DMS53 treated with DMSO at 0.1 percent for 48 hours (cell line): ENCODE results near the gene SGMS1.
"Not testable (repeated sequence)": the region's sequence is repeated elsewhere in the genome, so short reads cannot be mapped to it uniquely, and the experiment has no call there.

ENCODE experiments used
- DNase-seq: peaks from one replicate; lab custom pipeline; 2025; ENCODE audit not compliant: unreplicated experiment; lab: John Stamatoyannopoulos, UW

Gene SGMS1

DNA sequence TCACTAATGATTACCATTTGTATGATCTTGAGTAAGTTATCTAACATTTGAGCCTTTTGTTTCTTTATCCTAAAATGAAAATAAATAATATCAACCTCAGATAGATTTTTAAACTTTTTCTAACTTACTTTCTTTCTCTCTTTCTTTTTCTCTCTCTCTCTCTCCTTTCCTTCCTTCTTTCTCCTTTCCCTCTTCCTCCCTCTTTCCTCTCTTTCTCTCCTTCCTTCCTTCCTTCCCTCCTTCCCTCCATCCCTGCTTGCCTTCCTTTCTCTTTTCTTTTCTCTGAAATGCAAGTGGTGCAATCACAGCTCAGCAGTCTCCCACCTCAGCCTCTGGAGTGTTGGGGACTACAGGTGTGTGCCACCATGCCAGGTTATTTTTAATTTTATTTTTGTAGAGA is 239.5 kb downstream of the SGMS1 start:
- DNase-seq: no peak

DNA sequence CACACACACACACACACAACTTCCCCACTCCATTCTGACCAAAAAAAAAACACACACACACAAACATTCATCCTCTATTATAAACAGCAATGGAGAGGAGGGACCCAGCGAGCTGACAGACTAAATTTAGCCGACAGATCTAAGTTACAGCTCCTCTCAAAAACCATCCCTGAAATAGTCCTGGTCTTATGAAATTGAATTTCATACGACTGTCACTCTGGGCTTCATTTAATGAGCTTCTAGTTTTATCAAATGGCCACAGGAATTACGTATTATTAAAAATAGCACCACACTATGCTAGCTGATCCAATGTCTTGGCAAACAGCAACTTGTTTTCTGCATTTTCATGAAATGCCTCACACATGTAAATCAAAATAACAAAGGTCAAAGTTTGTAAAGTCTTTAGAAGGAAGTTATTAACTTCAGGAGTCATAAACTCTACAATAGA is 241.2 kb downstream of the SGMS1 start:
- no peak for DNase-seq

DNA sequence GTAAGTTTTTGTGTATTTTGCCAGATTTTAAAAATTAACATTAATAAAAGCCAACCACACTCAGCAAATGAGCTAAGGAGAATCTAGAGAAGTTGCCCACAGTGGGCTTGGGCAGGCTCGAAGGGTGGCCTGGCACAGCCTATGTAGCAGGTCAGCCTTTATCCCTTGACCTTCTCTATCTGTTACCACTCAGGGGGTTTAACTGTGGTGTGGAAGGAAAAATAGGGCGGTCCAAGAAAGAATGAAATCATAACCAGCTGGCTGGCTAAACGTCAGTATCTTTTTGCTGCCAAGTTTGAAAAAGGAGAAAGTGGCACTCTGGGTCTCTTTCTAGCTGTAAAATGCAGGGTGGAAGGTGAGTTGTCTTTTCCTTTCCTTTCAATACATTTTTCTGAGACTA is 242.1 kb downstream of the SGMS1 start:
- DNase-seq: no peak

DNA sequence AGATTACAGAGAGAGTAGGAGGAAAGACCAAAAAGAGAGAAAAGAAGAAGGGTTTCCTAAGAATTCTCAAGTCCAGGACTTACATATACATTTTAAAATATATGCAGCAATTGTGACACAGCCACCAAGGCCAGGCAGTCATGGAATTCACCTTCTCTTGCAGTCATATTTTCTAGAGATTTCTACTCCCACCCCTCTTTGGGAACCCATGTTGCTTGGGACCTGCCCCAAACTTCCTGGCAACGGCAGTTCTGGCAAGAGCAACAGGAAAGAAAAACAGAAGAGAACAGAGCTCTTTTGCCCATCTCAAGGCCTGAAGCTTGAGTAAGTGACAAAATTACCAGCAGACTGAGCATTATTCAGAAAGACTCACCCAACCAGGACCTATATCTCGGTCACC is 244.1 kb downstream of the SGMS1 start:
- no peak for DNase-seq

DNA sequence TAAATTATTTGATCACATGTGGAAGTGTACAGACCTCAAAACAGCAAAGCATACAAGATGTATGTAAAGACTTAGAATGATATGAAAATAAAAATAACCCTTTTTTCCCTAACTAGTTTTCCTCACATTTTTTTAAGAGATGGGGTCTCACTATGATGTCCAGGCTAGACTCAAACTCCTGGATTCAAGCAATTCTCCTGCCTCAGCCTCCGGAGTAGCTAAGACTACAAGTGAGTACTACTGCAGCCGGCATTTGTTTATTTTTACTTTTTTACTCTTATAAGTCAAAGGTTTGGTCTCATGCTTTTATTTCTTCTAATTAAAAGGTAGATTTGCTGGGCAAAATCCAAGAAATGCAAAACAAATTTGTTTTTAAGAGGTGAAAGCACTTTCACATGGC is 248.0 kb downstream of the SGMS1 start:
- no peak for DNase-seq

DNA sequence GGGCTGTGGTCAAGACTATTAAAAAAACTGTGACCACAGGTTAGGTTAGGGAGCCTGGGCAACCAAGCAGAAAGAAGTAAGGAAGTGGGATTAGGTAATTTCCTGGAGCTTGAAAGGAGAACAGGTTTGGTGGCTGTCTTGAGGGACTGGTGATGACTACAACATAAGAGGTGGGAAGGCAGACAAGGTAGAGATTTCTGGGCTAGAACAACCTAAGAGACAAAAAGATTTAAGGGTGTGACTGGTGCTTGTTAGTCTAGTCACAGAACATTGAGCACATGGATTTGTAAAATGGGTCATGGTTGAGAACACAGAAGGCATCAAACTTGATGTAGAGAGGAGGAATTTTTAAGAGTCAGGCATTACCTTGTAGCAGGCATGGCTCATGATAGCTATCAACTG is 248.7 kb downstream of the SGMS1 start:
- DNase-seq: no peak

DNA sequence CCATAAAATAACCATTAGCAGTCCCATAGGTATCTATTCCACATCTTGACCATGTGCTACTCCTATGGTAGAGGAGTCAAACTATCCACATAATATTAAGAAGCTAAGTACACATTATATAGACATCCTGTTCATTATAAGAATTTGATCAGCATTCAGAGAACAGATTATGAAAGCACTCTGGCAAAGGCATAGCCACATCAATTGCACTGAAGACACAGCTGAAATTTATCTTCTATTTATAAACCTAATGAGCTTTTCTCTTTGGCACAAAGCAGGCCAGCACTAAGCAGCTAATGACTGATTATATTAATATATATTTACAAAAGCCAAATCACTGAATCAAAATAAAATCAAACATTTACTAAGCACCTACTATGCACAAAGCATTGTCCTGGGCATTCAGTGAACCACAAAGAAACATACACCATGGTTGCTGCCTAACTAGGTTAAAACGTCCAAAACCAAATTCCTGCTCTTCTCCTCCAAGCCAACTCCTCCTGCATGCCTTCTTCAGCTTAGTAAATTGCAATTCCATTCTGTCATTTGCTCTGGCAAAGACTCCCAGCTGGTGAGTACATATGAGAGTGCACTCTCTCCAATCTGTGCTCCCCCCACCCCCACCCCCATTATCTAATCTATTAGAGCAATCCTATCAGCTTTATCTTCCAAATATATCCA is 249.8 kb downstream of the SGMS1 start:
- no peak for DNase-seq

DNA sequence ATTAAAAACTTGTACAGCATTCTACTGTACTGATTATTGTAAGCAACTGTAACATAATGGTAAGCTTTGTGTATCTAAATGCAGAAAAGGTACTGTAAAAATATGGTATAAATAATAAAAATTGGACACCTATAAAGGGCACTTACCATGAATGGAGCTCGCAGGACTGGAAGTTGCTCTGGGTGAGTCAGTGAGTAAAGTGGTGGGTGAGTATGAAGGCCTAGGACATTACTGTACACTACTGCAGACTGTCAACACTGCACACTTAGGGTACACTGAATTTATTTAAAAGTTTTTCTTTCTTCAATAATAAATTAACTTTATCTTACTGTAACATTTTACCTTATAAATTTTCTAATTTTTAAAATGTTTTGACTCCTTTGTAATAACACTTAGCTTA is 253.8 kb downstream of the SGMS1 start:
- no peak for DNase-seq

DNA sequence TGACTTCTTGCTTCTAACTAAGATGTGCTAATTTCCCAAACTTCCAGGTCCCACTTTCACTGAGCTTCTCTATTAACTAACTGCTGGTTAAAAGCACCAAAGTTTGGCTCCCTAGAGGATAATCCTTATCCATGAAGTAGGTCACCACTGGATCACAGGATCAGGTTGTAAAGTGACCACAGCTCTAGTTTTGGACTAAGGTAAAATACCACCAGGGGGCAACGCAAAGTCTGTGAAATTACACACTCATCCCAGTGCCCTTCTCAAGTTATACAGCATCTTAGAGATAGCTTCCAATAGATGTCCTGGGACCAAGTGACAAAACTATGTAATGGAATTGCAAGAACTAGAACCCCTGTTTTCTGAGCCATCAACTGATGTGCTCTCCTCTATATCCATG is 256.0 kb downstream of the SGMS1 start:
- DNase-seq: peak; percentile 18

DNA sequence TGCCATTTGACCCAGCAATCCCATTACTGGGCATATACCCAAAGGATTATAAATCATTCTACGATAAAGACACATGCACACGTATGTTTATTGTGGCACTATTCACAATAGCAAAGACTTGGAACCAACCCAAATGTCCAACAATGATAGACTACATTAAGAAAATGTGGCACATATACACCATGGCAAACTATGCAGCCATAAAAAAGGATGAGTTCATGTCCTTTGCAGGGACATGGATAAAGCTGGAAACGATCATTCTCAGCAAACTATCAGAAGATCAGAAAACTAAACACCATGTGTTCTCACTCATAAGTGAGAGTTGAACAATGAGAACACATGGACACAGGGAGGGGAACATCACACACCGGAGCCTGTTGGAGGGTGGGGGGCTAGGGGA is 257.3 kb downstream of the SGMS1 start:
- DNase-seq: not testable (repeated sequence)

DNA sequence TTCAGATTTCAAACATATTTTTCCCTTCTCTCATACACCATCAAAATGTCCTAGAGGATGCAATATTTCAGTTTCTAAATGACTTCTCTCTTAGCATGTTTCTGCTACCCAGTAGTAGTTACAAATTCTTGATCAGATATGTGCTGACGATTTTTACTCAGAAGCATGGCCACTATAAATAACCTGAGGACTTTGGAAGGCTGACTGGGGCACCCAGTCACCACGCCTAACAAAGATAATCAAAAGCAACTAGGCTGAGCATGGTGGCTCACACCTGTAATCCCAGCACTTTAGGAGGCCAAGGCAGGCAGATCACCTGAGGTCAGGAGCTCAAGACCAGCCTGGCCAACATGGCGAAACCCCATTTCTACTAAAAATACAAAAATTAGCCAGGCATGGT is 259.0 kb downstream of the SGMS1 start:
- DNase-seq: not testable (repeated sequence)

DNA sequence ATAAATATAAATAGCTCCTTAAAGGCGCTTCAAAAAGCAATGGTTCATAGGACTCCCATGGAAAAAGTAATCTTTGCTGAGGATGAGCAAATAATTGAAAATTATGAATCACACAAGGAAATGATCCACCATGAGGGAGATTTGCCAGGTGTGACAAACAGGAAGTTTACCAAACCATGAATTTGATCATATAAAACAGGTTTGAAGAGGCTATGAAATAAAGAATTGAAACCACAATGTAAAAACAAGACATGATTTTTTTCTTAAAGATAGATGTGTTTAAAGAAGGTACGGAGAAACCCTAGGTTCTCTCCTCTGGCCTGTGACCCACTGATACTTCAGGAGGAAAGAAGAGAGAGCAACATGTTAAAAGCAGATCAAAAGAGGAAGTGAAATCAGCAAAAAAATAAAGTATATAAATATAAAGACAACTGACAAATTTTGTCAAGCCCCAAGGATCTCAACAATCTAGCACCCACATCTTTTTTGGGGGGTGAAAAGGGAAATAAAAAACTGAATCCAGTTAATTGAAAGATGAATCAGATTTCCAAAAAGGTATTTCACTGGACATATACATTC is 261.1 kb downstream of the SGMS1 start:
- DNase-seq: peak; percentile 73

DNA sequence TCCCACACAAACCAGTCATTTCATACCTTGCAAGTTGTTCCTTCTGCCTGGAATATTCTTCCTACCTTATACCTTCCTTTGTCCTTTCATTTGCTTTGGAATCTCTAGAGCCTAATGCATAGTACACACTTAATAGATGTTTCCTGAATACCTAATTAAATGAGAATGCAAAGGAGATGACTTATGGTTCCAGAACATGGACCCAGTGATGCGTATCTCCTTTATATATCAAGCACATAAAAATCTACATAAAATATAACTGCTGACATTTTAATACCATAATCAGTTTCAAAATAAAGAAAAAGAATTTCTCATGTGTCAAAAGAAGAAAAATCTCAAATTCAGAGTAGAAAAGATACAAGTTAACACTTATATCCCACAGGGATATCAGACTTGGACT is 261.8 kb downstream of the SGMS1 start:
- DNase-seq: no peak

DNA sequence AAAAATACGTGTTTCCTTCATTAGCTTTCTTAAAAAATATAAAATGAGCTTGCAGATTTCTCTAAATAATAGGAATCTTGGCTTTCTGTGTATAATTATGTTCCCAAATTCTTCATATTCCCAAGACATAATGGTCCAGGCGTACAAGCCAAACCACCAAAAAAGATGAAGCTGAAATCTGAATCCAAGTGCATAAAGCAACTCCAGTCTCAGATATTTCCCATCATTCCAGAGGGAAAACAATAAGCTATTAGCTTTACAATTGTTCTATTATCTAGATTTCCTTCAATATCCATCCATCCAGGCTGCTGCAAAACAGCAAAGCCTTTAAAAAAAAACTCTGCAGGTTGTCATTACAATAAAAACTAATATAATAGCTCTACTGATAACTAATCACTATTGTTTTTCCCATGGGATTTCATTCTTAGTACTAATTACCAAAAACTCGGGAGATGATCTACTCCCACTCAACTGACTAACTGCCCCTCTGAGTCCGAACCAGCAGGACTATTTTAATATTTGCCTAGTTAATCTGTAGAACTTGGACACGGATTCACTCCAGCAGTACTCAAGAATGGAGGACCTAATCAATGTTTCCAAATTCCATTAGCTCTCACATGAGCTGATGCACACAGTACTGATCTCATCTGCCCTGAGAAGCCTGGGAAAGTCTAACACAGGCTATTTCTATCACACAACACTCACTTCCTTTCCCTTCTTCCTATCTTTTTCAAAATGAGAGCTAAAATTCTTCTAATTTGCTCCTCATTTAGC is 263.5 kb downstream of the SGMS1 start:
- no peak for DNase-seq

DNA sequence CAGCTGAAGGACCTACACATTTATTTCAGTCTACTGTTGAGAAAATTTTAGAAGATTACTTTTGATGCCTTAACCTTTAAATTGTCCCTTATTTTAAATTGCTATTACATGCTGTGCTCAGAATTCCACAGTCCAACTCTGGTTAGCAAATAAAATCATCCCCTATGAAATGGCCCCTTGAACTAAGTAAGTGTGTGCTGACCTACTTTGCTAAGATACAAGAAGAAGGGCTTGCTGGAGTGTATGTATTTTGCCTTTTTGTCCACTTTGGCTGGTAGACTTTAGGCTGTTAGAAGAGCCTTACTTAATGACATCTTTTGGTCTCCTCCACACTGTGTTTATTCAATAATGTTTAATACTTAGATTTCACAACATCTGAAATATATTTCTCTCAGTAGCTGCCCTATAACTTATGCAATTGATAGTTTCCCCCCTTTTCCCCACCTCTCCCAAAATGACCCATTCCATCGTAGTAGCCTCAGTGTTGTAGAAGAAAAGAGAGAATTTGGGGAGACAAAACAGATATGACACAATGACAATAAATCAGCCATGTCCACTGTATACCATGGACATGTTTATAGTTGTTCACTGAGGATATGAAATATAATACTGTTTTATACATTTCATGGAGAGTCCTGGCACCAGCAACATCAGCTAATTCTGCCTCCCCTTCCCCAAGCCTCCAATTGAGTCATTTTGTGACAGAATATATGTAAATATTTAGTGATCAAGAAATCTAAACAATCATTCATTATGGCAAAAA is 264.6 kb downstream of the SGMS1 start:
- no peak for DNase-seq

DNA sequence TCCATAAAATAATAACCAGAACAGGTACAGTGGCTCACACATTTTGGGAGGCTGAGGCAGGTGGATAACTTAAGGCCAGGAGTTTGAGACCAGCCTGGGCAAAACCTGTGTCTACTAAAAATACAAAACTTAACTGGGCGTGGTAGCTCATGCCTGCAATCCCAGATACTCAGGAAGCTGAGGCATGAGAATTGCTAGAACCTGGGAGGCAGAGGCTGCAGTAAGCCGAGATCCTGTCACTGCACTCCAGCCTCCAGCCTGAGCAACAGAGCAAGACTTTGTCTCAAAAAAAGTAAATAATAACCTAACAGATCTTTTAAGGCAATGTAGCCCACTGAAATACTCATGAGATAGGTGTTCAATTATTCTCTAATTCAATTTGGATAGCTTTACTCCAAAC is 265.3 kb downstream of the SGMS1 start:
- DNase-seq: no peak

DNA sequence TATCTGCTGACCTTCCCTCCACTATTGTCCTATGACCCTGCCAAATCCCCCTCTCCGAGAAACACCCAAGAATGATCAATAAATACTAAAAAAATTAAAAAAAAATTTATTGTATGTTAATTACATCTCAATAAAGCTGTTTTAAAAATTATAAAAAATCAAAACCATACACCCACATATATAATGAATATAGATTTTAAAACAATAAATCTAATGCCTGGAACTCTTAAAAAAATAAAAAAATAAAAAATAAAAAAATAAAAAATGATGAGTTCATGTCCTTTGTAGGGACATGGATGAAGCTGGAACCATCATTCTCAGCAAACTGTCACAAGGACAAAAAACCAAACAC is 267.3 kb downstream of the SGMS1 start:
- not testable (repeated sequence) for DNase-seq

DNA sequence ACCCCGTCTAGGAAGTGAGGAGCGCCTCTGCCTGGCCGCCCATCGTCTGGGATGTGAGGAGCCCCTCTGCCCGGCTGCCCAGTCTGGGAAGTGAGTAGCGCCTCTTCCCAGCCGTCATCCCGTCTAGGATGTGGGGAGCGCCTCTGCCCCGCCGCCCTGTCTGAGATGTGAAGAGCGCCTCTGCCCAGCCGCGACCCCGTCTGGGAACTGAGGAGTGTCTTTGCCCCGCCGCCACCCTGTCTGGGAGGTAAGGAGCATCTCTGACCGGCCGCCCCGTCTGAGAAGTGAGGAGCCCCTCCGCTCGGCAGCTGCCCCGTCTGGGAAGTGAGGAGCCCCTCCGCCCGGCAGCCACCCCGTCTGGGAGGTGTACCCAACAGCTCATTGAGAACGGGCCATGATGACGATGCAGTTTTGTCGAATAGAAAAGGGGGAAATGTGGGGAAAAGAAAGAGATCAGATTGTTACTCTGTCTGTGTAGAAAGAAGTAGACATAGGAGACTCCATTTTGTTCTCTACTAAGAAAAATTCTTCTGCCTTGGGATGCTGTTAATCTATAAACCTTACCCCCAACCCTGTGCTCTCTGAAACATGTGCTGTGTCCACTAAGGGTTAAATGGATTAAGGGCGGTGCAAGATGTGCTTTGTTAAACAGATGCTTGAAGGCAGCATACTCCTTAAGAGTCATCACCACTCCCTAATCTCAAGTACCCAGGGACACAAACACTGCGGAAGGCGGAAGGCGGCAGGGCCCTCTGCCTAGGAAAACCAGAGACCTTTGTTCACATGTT is 267.9 kb downstream of the SGMS1 start:
- not testable (repeated sequence) for DNase-seq

DNA sequence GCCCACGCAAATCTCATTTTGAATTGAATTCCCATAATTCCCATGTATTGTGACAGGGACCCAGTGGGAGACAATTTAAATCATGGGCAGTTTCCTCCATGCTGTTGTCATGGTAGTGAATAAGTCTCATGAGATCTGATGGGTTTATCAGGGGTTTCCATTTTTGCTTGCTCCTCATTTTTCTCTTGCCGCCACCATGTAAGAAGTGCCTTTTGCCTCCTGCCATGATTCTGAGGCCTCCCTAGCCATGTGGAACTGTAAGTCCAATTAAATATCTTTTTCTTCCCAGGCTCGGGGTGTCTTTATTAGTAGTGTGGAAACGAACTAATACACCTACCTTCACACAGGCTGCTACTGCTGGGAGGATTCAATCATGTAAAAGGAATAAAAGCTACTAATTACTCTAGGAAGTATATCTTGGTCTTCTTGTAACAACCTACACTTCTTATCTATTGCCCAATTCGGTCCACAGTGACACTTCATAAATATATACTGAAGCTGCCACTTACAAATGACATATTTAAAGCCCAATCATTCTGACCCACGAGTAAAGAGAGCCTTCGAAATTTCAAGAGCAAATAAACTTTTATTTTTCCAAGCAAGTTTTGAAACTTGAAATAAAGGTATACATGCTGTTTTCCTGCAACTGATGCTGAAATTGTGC is 272.1 kb downstream of the SGMS1 start:
- no peak for DNase-seq

DNA sequence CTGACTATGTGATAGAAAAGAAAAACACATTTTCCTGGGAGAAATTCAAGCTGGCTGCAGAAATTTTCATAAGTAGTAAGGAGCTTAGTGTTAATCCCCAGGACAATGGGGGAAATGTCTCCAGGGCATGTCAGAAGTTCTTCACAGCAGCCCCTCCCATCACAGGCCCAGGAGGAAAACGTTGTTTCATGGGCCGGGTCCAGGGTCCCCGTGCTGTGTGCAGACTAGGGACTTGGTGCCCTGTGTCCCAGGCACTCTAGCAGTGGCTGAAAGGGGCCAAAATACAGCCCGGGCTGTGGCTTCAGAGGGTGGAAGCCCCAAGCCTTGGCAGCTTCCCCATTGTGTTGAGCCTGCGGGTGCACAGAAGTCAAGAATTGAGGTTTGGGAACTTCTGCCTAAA is 273.4 kb downstream of the SGMS1 start:
- no peak for DNase-seq
